Measurements from ENCODE around the gene CORO1C. TPM values are rescaled to one million over a fixed set of nuclear protein-coding genes. Genes with fewer than 3 reads are reported as not detected.
A peak's percentile ranks its signal among the peaks of the same experiment; 100 is the strongest.

Gene CORO1C
- total and polyA plus RNA-seq, 9 of the 15 experiments (the other 6 are each of a cell fraction or from before 2014, with no cell fraction given): 55.2 to 280 (median 150) TPM

- TF ChIP-seq ATF3 (IDR thresholded peaks at IDR 0.05): peak; percentile 82
- TF ChIP-seq ATF3 (CRISPR knock-in tag; conservative IDR thresholded peaks at IDR 0.05): peak; percentile 89
- TF ChIP-seq FOXK1 (CRISPR knock-in tag; IDR thresholded peaks at IDR 0.05; ENCODE audit: borderline replicate concordance): peak; percentile 83; the same call in 1 of the 2 replicates
- TF ChIP-seq NR2C1 (IDR thresholded peaks at IDR 0.05): no peak
- peak; percentile 28; the same call in 1 of the 2 replicates for TF ChIP-seq NR2C1 (tag; IDR thresholded peaks at IDR 0.05)
- peak; percentile 80; the same call in 1 of the 2 replicates for TF ChIP-seq ZNF76 (CRISPR knock-in tag; IDR thresholded peaks at IDR 0.05; ENCODE audit: borderline replicate concordance)
- TF ChIP-seq ZNF695 (CRISPR knock-in tag; IDR thresholded peaks at IDR 0.05): no peak
- peak; percentile 61 for TF ChIP-seq CHD2 (IDR thresholded peaks at IDR 0.05; ENCODE audit: low read depth, low read length)
- no peak for TF ChIP-seq CEBPB (tag; IDR thresholded peaks at IDR 0.05)
- TF ChIP-seq TEAD1 (CRISPR knock-in tag; IDR thresholded peaks at IDR 0.05): peak in 1 of 2 experiments; percentile 81; a peak in 3 of 4 replicates
- 0 out of 2 replicates have a peak, but pooled peaks have one; percentile 35 for TF ChIP-seq SREBF1 (IDR thresholded peaks at IDR 0.05; ENCODE audit: borderline replicate concordance, low read depth, low read length)
- no peak for TF ChIP-seq MXI1 (IDR thresholded peaks at IDR 0.05; ENCODE audit: low read depth, low read length)
- no peak for TF ChIP-seq ZC3H11A (IDR thresholded peaks at IDR 0.05; ENCODE audit: low read depth, low read length)
- no peak for TF ChIP-seq ZNF232 (CRISPR knock-in tag; IDR thresholded peaks at IDR 0.05)
- TF ChIP-seq BMI1 (IDR thresholded peaks at IDR 0.05; ENCODE audit: low read length): no peak
- peak; percentile 68 for TF ChIP-seq SUPT5H (IDR thresholded peaks at IDR 0.05)
- no peak for TF ChIP-seq SIX5 (IDR thresholded peaks at IDR 0.05; ENCODE audit: borderline replicate concordance in 1 of 2, insufficient read depth in 1 of 2, low read depth in 1 of 2, low read length in 2 of 2)
- TF ChIP-seq SAFB2 (IDR thresholded peaks at IDR 0.05; ENCODE audit: borderline replicate concordance, low read depth, low read length, severe bottlenecking): no peak
- 0 out of 2 replicates have a peak, but pooled peaks have one; percentile 60 for TF ChIP-seq ZNF311 (CRISPR knock-in tag; IDR thresholded peaks at IDR 0.05)
- no peak for TF ChIP-seq PATZ1 (CRISPR knock-in tag; IDR thresholded peaks at IDR 0.05; ENCODE audit: borderline replicate concordance)
- TF ChIP-seq PTBP1 (IDR thresholded peaks at IDR 0.05; ENCODE audit: low read depth, low read length): no peak
- no peak for TF ChIP-seq RBM34 (IDR thresholded peaks at IDR 0.05; ENCODE audit: borderline replicate concordance, insufficient read depth, low read length)
- peak; percentile 73; the same call in 1 of the 2 replicates for TF ChIP-seq MTA3 (IDR thresholded peaks at IDR 0.05; ENCODE audit: borderline replicate concordance)
- no peak for TF ChIP-seq LARP7 (IDR thresholded peaks at IDR 0.05)
- peak; percentile 86; the same call in 1 of the 2 replicates for TF ChIP-seq ETS1 (conservative IDR thresholded peaks at IDR 0.05; ENCODE audit: control insufficient read depth, low read depth, low read length)
- TF ChIP-seq SP1 (CRISPR knock-in tag; IDR thresholded peaks at IDR 0.05): peak; percentile 71
These were observed 39.9 kb downstream of the CORO1C start (continued) for GRCh38 chr12:108691175-108691997.
